Astrocyte of the cerebellum (primary cell): ENCODE measurements around the gene CLSTN3.

ENCODE experiments used
- DNase-seq: peaks from one replicate; pipeline ENCODE4 v3.0.0-alpha.2; 2011; ENCODE audit warnings: low read depth
- H3K4me3 ChIP-seq: 2 replicates; pipeline ENCODE4 v1.5.1; 2011; ENCODE audit warnings: mild to moderate bottlenecking, low read depth, low read length, moderate library complexity
- in situ Hi-C: cut with HindIII; loops from 2 replicates; pipeline ENCODE4 v1.10.0; 2017; ENCODE audit warnings: low sequenced_read_pairs
- TF ChIP-seq, protein P1 (sequence below): IDR thresholded peaks from 2 replicates; pipeline ENCODE4 v1.5.1; 2012; ENCODE audit warnings: low read length, low read depth, moderate library complexity, mild to moderate bottlenecking; ENCODE audit errors: missing control alignments

Gene CLSTN3

DNA sequence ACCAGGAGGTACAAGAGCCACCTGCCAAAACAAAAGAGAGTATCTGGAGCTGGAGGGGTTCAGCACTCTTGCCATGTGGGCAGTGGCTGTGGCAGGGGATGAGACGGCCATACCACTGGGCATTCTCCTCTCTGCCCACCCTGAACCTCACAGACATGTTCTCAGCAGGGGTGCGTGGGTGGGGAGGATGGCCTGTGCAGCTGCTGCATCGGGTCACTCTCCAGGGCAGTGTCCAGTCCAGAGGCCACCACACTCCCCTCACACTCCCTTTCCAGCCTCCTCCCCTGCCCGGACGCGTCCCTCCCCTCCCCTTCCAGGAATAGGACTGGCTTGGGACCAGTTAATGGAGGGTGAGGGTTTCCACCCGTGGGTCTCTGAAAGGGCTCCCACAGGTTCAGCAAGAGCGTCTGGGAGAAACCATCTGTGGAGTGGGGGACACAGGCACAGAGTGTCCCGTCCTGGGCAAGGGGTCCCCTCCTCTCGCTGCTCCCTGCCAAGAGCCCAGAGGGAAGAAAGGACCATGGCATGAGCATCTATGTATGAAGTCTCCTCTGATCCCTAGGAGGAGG lies 38.4 kb upstream of the CLSTN3 start:
- no peak for DNase-seq
- peak overlapping the region; percentile 41 for H3K4me3 ChIP-seq
- TF ChIP-seq, protein P1, sequence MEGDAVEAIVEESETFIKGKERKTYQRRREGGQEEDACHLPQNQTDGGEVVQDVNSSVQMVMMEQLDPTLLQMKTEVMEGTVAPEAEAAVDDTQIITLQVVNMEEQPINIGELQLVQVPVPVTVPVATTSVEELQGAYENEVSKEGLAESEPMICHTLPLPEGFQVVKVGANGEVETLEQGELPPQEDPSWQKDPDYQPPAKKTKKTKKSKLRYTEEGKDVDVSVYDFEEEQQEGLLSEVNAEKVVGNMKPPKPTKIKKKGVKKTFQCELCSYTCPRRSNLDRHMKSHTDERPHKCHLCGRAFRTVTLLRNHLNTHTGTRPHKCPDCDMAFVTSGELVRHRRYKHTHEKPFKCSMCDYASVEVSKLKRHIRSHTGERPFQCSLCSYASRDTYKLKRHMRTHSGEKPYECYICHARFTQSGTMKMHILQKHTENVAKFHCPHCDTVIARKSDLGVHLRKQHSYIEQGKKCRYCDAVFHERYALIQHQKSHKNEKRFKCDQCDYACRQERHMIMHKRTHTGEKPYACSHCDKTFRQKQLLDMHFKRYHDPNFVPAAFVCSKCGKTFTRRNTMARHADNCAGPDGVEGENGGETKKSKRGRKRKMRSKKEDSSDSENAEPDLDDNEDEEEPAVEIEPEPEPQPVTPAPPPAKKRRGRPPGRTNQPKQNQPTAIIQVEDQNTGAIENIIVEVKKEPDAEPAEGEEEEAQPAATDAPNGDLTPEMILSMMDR: no peak
- in situ Hi-C loops: no loop called here

DNA sequence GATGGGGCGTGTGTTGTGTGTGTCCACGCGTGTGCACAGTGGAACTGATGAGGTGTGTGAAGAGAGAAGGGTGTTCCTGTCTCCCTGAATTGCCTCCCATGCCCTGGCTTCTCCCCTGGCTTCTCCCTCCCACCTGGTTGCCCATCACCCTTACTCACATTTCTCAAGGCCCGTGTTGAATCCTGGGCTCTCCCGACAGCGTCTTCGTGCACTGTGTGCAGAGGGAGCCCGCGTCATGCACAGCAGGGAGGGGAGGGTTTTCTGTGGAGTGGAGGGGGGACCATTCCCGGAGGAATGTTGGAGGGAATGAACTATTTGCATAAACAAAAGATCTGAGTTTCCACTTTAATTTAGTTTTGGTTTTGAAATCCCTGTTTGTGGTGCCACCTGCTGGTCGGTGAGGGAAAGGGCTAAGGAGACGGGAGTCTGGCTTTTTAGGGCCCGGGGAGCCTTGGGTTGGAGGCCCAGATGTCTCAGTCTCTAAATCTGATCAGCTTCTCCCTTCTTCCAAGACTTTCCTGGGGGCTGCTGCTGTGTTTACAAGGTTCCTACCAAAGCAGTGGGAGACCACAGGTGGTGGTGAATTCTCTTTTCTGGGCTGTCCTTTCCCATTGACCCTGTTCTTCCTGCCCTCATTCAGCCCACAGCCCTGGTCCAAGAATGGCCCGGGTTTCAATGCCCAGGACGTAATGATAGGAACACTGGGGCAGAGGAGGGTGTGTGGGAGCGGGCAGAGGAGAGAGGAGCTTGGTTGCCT lies 37.8 kb upstream of the CLSTN3 start, which contains the start of gene C1R:
TSS of gene C1R (minus strand) at position 217 of the 757 bp plus-strand sequence. CDS start at position 160, 57 bp downstream.
- peak within 1 kb of the TSS; percentile 41 for H3K4me3 ChIP-seq
- DNase-seq: peak; percentile 69
- TF ChIP-seq, protein P1: peak; percentile 93
- in situ Hi-C loops: no loop called here

- in situ Hi-C loops: no loop called here
- TF ChIP-seq, protein P1: no peak
- DNase-seq: no peak
- H3K4me3 ChIP-seq: no peak overlapping the region
Measured at GRCh38 chr12:7092986-7093460, 37.1 kb upstream of the CLSTN3 start.

- TF ChIP-seq, protein P1: no peak
- in situ Hi-C loops: no loop called here
- DNase-seq: no peak
- no peak overlapping the region for H3K4me3 ChIP-seq
Measured at GRCh38 chr12:7093486-7093885, 36.7 kb upstream of the CLSTN3 start.

DNA sequence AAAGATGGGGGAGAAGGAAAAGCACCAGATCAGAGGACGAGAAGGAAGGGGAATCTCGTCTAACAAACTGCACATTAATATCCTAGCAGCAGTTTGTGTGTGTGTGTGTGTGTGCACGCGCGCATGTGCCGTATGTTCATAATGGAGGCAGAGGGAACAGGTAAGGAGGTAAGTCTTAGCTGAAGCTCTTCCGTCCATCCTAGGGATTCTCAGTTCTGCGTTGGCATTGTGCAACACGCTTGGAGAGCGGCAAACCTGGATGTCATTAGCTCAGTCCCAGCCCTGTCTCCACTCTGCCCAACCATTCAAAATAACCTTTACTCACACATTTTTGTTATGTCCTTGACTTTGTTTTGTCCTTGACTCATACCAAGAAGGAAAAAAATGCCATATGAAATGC lies 36.3 kb upstream of the CLSTN3 start:
- no peak for DNase-seq

DNA sequence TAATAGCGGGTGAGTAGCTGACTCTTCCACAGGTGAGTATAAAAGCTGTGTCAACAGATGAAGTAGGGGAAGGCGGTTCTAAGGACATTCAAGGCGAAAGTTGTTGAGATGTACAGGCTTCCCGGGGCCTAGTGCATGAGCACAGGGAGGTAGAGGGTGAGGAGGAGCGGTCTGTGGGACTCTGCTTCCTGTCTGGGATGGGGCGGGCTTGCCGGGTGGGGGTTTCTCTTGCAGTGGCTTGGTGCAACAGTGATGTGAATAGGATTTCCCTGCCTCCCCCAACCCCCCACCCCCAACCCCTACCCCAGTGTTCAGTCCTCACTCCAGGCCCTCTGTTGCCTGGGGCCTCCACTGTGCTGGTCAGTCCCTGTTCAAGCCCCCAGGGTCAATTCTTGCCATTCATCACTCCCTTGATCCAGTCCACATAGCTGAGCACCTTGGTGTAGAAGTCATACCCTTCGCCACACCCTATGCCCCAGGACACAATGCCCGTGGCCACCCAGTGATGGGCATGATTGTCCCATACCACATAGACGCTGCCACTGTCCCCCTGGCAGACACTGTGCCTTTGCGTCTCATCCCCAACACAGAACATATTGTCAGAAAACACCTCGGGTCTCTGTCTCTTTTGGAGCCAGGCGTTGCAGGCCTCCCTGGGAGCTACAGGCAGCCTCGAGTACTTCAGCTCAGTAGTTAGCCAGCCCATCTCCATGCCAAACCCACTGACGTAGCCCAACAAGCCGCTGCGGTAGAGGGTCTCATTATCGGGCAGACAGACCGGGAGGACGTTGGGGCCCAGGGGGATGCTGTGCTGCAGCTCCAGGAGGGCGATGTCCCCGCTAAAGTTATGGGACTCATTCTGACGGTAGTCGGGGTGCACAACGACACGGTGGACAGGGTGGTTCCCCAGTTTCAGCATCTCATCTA lies 33.9 kb upstream of the CLSTN3 start:
- no peak for DNase-seq
- in situ Hi-C loops: no loop called here
- no peak overlapping the region for H3K4me3 ChIP-seq
- TF ChIP-seq, protein P1: no peak

More for the DNA sequence above, 36.3 kb upstream of the CLSTN3 start:
- no peak overlapping the region for H3K4me3 ChIP-seq
- in situ Hi-C loops: no loop called here
- TF ChIP-seq, protein P1: no peak
